Measurements from ENCODE around the gene PTPRS. TPM values are rescaled to one million over a fixed set of nuclear protein-coding genes. Genes with fewer than 3 reads are reported as not detected.
A peak's percentile ranks its signal among the peaks of the same experiment; 100 is the strongest.

Gene PTPRS
- total and polyA plus RNA-seq, 9 of the 15 experiments (the other 6 are each of a cell fraction or from before 2014, with no cell fraction given) = 1.1 to 49.4 (median 14.1) TPM

DNA sequence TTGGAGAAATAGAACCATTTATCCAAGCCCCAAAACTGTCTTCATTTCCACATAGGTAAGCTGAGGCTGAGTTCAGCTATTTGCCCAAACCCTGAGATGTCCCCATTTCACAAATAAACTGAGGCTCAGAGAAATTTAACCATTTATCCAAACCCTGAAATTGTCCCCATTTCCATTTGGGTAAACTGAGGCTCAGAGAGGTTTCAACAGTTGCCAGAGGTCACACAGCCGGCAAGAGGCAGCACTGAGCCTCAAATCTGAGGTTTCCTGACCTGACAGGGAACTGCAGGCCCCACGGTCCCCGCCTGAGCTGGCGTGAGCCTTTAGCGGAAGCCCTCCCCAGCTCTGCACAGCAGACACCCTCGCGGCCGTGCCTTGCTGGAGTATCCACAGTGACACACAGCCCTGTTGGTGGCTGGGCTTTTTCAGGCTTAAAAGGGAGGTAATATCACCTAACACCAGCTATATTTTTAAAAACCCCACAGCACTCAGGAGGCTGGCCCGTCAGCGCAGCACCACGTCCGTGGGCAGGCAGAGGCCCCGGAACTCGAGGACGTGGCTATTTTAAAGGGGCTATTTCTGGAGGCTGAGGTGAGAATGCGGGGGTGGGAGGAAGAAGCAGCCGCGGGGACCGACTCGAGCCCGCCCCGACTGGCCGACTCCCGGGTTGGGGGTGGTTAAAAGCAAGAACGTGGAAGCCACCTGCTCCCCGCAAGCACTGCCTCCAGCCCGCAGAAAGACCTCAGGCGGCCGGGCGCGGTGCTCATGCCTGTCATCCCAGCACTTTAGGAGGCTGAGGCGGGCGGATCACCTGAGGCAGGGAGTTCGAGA is 18.5 kb downstream of the PTPRS start:
- ATAC-seq (peak; percentile 84), DNase-seq (ENCODE audit: extremely low read depth in 1 of 4, low spot score in 3 of 4) (peak; percentile 62 to 70 (median 68)), FAIRE-seq (peak; percentile 88)
- BruUV-seq (replicated peaks) = no TSS peak
- Histone ChIP-seq H3K4me3 (no peak overlapping the region), H3K27ac (ENCODE audit: extremely low read depth, low read depth, low read length) (peak overlapping the region; percentile 2; the same call in 1 of the 3 replicates), H4K20me1 (replicated peaks; ENCODE audit: control insufficient read depth, insufficient read depth, low read length) (peaks cover 12% of the 10 kb centered on the region; the same call in 1 of the 2 replicates), H3K9ac (ENCODE audit: insufficient read depth in 1 of 2, low read depth in 2 of 2, low read length in 2 of 2) (peak overlapping the region; percentile 0 to 82; a peak in 3 of 4 replicates), H3K4me2 (ENCODE audit: insufficient read depth, low read length) (peak overlapping the region; percentile 59), H3K9me3 (replicated peaks; ENCODE audit: control insufficient read depth, insufficient read depth, low read depth, low read length) (0 out of 2 replicates have a peak, but pooled peaks cover 2% of the 10 kb centered on the region), H3K27me3 (ENCODE audit: control insufficient read depth in 2 of 2, insufficient read depth in 2 of 2, low read length in 2 of 2) (peaks cover 0 to 5% of the 10 kb centered on the region in 2 experiments; a peak in 1 of 5 replicates), H3K9me1 (ENCODE audit: control insufficient read depth, insufficient read depth, low read length) (no peaks in the 10 kb centered on the region), H3K79me2 (ENCODE audit: control insufficient read depth, insufficient read depth, low read length) (no peaks in the 10 kb centered on the region), H3K36me3 (ENCODE audit: control insufficient read depth, insufficient read depth, low read length) (no peaks in the 10 kb centered on the region), H2AFZ (ENCODE audit: low read depth, low read length) (peak overlapping the region; percentile 62), H3K4me1 (replicated peaks in 1 of 2; ENCODE audit: control insufficient read depth in 2 of 2, insufficient read depth in 2 of 2, low read length in 2 of 2) (peaks cover 5 to 16% of the 10 kb centered on the region in 2 experiments; a peak in 3 of 5 replicates)
- 4% methylated on average over 33 of the region's 34 CpGs for WGBS (ENCODE audit: insufficient coverage, low coverage, missing lambda C conversion rate)
- intact Hi-C loops (cut with micrococcal nuclease) (no loop called here), in situ Hi-C loops (cut with MboI) (no loop called here)
- ChIA-PET CTCF (ENCODE audit: low intra/inter-chr PET ratio) (no interaction called here), POLR2A (interaction anchor here (0.9 kb wide), 1 partner anchor 15 kb away, joined by 3 read pairs; no protein-coding TSS in a partner anchor)
- peak in 1 of 2 experiments; percentile 46; a peak in 1 of 4 replicates for TF ChIP-seq RCOR1 (IDR thresholded peaks at IDR 0.05; ENCODE audit: borderline replicate concordance in 1 of 2, low read depth in 2 of 2, low read length in 2 of 2)
- no peak for TF ChIP-seq MAFG (tag; conservative IDR thresholded peaks at IDR 0.05)
- TF ChIP-seq KHSRP (IDR thresholded peaks at IDR 0.05) = no peak
- TF ChIP-seq ZNF263 (CRISPR knock-in tag; IDR thresholded peaks at IDR 0.05; ENCODE audit: borderline replicate concordance) = no peak
- TF ChIP-seq POLR2G (IDR thresholded peaks at IDR 0.05; ENCODE audit: low read depth, low read length) = peak; percentile 43; the same call in 1 of the 2 replicates
- 0 out of 2 replicates have a peak, but pooled peaks have one; percentile 28 for TF ChIP-seq RBFOX2 (IDR thresholded peaks at IDR 0.05; ENCODE audit: low read depth, low read length)
- no peak for TF ChIP-seq GABPA (tag; conservative IDR thresholded peaks at IDR 0.05; ENCODE audit: low read depth)
- 0 out of 2 replicates have a peak, but pooled peaks have one; percentile 21 for TF ChIP-seq ZNF431 (CRISPR knock-in tag; IDR thresholded peaks at IDR 0.05)
- TF ChIP-seq, protein P1, sequence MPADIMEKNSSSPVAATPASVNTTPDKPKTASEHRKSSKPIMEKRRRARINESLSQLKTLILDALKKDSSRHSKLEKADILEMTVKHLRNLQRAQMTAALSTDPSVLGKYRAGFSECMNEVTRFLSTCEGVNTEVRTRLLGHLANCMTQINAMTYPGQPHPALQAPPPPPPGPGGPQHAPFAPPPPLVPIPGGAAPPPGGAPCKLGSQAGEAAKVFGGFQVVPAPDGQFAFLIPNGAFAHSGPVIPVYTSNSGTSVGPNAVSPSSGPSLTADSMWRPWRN (IDR thresholded peaks at IDR 0.05; ENCODE audit: low read depth) = no peak
- TF ChIP-seq, protein P2, sequence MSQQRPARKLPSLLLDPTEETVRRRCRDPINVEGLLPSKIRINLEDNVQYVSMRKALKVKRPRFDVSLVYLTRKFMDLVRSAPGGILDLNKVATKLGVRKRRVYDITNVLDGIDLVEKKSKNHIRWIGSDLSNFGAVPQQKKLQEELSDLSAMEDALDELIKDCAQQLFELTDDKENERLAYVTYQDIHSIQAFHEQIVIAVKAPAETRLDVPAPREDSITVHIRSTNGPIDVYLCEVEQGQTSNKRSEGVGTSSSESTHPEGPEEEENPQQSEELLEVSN (IDR thresholded peaks at IDR 0.05; ENCODE audit: borderline replicate concordance in 1 of 2, extremely low read depth in 1 of 2, insufficient read depth in 1 of 2, insufficient read length in 1 of 2, low read depth in 1 of 2, low read length in 1 of 2, poor library complexity in 1 of 2, severe bottlenecking in 1 of 2) = peak in 1 of 2 experiments; percentile 35
- no peak for TF ChIP-seq PCBP1 (IDR thresholded peaks at IDR 0.05; ENCODE audit: low read depth, low read length, poor library complexity, severe bottlenecking)
- TF ChIP-seq, protein P3, sequence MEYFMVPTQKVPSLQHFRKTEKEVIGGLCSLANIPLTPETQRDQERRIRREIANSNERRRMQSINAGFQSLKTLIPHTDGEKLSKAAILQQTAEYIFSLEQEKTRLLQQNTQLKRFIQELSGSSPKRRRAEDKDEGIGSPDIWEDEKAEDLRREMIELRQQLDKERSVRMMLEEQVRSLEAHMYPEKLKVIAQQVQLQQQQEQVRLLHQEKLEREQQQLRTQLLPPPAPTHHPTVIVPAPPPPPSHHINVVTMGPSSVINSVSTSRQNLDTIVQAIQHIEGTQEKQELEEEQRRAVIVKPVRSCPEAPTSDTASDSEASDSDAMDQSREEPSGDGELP (CRISPR knock-in tag; IDR thresholded peaks at IDR 0.05; ENCODE audit: borderline replicate concordance) = peak; percentile 27; the same call in 1 of the 2 replicates
- TF ChIP-seq EGR1 (conservative IDR thresholded peaks at IDR 0.05) = peak; percentile 94
- TF ChIP-seq SPI1 (IDR thresholded peaks at IDR 0.05; ENCODE audit: borderline replicate concordance, low read depth, low read length) = peak; percentile 29; the same call in 1 of the 2 replicates
- TF ChIP-seq PHF20 (IDR thresholded peaks at IDR 0.05; ENCODE audit: partially characterized antibody) = peak; percentile 8
- TF ChIP-seq ZFP36 (IDR thresholded peaks at IDR 0.05; ENCODE audit: low read depth, low read length, partially characterized antibody) = peak; percentile 83

Data from K562 (cell line).